OCI-LY7 (cell line): ENCODE results near the gene LTBP4. TPM values are rescaled to one million over a fixed set of nuclear protein-coding genes. Genes with fewer than 3 reads are reported as not detected.

ENCODE experiments used
- BruUV-seq: library from RNA; stranded (reverse); fragments of 400-500 nt; replicated peaks from 2 replicates; lab custom pipeline; 2021; lab: Mats Ljungman, UMichigan
- CTCF ChIA-PET: fragments of 300-600 bp; sonication (Branson Sonifier 250); formaldehyde crosslinking; loops from one replicate; lab custom pipeline; 2022; ENCODE audit warnings: antibody characterized with exemption; ENCODE audit not compliant: unreplicated experiment; lab: Charles Lee
- POLR2A ChIA-PET: fragments of 300-600 bp; sonication (Branson Sonifier 250); formaldehyde crosslinking; loops from one replicate; lab custom pipeline; 2022; ENCODE audit warnings: antibody characterized with exemption; lab: Charles Lee
- DNase-seq: peaks from one replicate; pipeline ENCODE4 v3.0.0-alpha.2; 2015; ENCODE audit warnings: low spot score
- H2AFZ ChIP-seq: fragments of 200-600 bp; sonication (generic), shearing (Covaris generic); 2 replicates; pipeline ENCODE4 v1.6.1; 2014; ENCODE audit warnings: mild to moderate bottlenecking, antibody characterized with exemption, low read length, moderate library complexity
- H3K27ac ChIP-seq: fragments of 200-600 bp; sonication (generic); 2 replicates; pipeline ENCODE4 v1.5.1; 2014; ENCODE audit warnings: mixed run types, low read depth, mild to moderate bottlenecking, moderate library complexity, low read length, inconsistent platforms; ENCODE audit not compliant: poor library complexity, severe bottlenecking
- H3K36me3 ChIP-seq: fragments of 200-600 bp; sonication (generic); 2 replicates; pipeline ENCODE4 v1.6.1; 2014; ENCODE audit warnings: mild to moderate bottlenecking, antibody characterized with exemption, low read length, moderate library complexity, mixed read lengths; ENCODE audit not compliant: insufficient read depth
- H3K4me1 ChIP-seq: fragments of 200-600 bp; sonication (generic); 2 replicates; pipeline ENCODE4 v1.5.1; 2014; ENCODE audit warnings: mild to moderate bottlenecking, low read length; ENCODE audit not compliant: insufficient read depth, poor library complexity, severe bottlenecking
- H3K4me2 ChIP-seq: fragments of 200-600 bp; sonication (generic); 2 replicates; pipeline ENCODE4 v1.6.1; 2014; ENCODE audit warnings: mild to moderate bottlenecking, low read length
- H3K4me3 ChIP-seq: fragments of 200-600 bp; sonication (generic); 2 replicates; pipeline ENCODE4 v1.5.1; 2014; ENCODE audit warnings: mild to moderate bottlenecking, low read depth, low read length; ENCODE audit not compliant: poor library complexity, severe bottlenecking
- H3K79me2 ChIP-seq: fragments of 200-600 bp; sonication (generic); 2 replicates; pipeline ENCODE4 v1.6.1; 2016; ENCODE audit warnings: low read depth, mild to moderate bottlenecking, low read length, moderate library complexity, mixed read lengths; ENCODE audit not compliant: insufficient read depth
- H3K9me2 ChIP-seq: fragments of 200-600 bp; sonication (generic); 2 replicates; pipeline ENCODE4 v1.6.1; 2016; ENCODE audit warnings: mild to moderate bottlenecking, low read length, mixed read lengths; ENCODE audit not compliant: insufficient read depth
- H3K9me3 ChIP-seq: fragments of 200-600 bp; sonication (generic); 2 replicates; pipeline ENCODE4 v1.6.1; 2014; ENCODE audit warnings: mild to moderate bottlenecking, mixed run types, low read length, mixed read lengths
- H4K20me1 ChIP-seq: fragments of 200-600 bp; sonication (generic); 2 replicates; pipeline ENCODE4 v1.6.1; 2014; ENCODE audit warnings: mild to moderate bottlenecking, antibody characterized with exemption, low read length, moderate library complexity, mixed read lengths; ENCODE audit not compliant: insufficient read depth
- CTCF ChIP-seq: fragments of 200-600 bp; sonication (generic); conservative IDR thresholded peaks from 2 replicates; pipeline ENCODE4 v1.5.1; 2014; ENCODE audit warnings: mild to moderate bottlenecking, antibody characterized with exemption, low read length, moderate library complexity, mixed read lengths
- EZH2phosphoT487 ChIP-seq: fragments of 200-600 bp; sonication (generic); IDR thresholded peaks from 2 replicates; pipeline ENCODE4 v1.6.1; 2018; ENCODE audit warnings: low read depth, borderline replicate concordance, mild to moderate bottlenecking, mixed run types, antibody characterized with exemption, low read length, moderate library complexity, mixed read lengths
- intact Hi-C: fragments of 100-400 bp; cut with micrococcal nuclease; formaldehyde crosslinking; loops from one replicate; pipeline ENCODE4 v1.10.0; 2022; ENCODE audit not compliant: unreplicated experiment
- total RNA-seq, 2 experiments: library from RNA; depleted of rRNA in 1 of 2; stranded (reverse); fragments of >200 nt in 1 of 2; shearing (Covaris generic) in 1 of 2; gene quantifications; 2 replicates each; pipeline ENCODE4 v1.2.3, GENCODE V29; 2014 to 2022

LTBP4 gene
- total RNA-seq, 2 experiments from 2014 or later, result 44.5 to 108 TPM

DNA sequence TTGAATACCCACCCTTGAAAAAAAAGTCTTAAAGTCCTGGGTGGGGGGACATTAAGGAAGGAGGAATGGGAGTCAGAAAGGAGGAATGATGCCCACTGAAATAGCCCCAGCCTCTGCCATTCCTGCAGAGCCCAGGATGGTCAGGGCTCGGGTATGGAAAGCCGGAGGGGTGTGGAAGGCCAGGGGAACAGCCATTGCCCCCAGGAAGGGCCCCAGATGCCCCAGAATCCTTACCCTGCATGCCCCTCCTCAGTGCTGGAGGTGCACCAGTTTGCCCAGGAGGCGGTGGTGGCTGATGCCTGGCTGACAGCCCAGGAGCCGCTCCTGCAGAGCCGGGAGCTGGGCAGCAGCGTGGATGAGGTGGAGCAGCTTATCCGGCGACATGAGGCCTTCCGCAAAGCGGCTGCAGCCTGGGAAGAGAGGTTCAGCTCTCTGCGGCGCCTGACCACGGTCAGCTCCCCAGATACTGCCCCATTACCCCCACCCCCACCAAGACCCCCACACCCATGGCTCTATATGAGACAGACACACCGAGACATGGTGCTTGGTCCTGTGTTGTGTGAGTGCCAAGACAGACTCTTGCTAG, 35.2 kb upstream of the LTBP4 start:
- ChIA-PET POLR2A (no interaction called here), CTCF (no interaction called here)
- no TSS peak for BruUV-seq
- peaks cover 6% of the 10 kb centered on the region for H3K4me1 ChIP-seq
- no peaks in the 10 kb centered on the region for H3K36me3 ChIP-seq
- H3K9me2 ChIP-seq, result no peaks in the 10 kb centered on the region
- intact Hi-C loops, result no loop called here
- no peak for DNase-seq
- H3K4me2 ChIP-seq, result no peak overlapping the region
- no peaks in the 10 kb centered on the region for H4K20me1 ChIP-seq
- H3K4me3 ChIP-seq, result no peak overlapping the region
- no peak overlapping the region for H3K27ac ChIP-seq
- no peaks in the 10 kb centered on the region for H3K79me2 ChIP-seq
- no peak overlapping the region for H2AFZ ChIP-seq
- no peaks in the 10 kb centered on the region for H3K9me3 ChIP-seq
- no peak for TF ChIP-seq CTCF
- TF ChIP-seq EZH2phosphoT487, result no peak

DNA sequence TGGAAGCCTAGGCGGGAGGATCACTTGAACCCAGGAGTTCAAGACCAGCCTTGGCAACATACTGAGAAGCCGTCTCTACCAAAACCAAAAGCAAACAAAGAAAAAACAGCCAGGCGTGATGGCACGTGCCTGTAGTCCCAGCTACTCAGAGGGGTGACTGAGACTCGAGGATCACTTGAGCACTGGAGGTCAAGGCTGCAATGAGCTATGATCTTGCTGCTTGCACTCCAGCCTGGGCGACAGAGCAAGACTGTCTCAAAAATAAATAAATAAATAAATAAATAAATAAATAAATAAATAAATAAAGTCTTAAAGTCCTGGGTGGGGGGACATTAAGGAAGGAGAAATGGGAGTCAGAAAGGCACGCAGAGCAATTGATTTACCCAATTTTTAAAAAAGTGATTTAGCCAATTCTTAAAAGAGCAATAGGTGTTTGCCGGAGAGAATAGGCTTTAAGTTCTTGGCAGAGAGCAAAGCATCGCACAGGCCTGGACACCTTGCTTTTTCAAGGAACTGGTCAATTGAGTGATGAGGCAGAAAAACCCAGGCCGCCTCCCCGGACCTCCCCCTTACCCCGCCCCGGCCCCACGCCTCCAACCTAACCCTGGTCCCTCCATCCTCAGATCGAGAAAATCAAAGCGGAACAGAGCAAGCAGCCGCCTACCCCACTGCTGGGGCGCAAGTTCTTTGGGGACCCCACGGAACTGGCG, 34.0 kb upstream of the LTBP4 start:
- H3K4me3 ChIP-seq, result no peak overlapping the region
- peaks cover 12% of the 10 kb centered on the region for H3K4me1 ChIP-seq
- no peak for TF ChIP-seq EZH2phosphoT487
- TF ChIP-seq CTCF, result no peak
- no peaks in the 10 kb centered on the region for H3K79me2 ChIP-seq
- ChIA-PET CTCF (no interaction called here), POLR2A (no interaction called here)
- intact Hi-C loops, result no loop called here
- no peaks in the 10 kb centered on the region for H3K9me2 ChIP-seq
- no peak overlapping the region for H2AFZ ChIP-seq
- no peak for DNase-seq
- no TSS peak for BruUV-seq
- H4K20me1 ChIP-seq, result no peaks in the 10 kb centered on the region
- H3K36me3 ChIP-seq, result no peaks in the 10 kb centered on the region
- no peaks in the 10 kb centered on the region for H3K9me3 ChIP-seq
- no peak overlapping the region for H3K27ac ChIP-seq
- H3K4me2 ChIP-seq, result no peak overlapping the region
